Stimulated activated CD4-positive, alpha-beta T cell treated with anti-CD3 and anti-CD28 coated beads, Interleukin-2, amount 100 ng/mL, for 48 hours (primary cell): ENCODE data around the gene DNAJB4.
"Not testable (repeated sequence)": the region's sequence is repeated elsewhere in the genome, so short reads cannot be mapped to it uniquely, and the experiment has no call there.

Experiments used
- DNase-seq, 2 donors: peaks; one replicate each; pipeline ENCODE4 v3.0.0-alpha.2; 2020

The DNAJB4 gene

DNA sequence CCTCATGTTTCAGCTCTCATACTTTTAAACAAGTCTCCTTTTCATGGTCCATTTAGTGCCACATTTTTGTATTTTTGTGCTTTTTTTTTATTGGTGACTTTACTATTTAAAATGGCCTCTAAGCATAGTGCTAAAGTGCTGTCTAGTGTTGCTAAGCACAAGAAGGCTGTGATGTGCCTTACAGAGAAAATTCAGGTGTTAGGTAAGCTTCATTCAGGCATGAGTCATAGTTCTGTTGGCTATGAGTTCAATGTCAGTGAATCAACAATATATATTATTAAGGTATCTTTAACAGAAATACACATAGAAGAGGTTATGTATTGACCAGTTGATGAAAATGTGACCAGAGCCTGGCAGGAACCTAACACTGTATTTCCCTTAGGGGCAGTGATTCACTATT lies 13.1 kb upstream of the DNAJB4 start:
- no peak for DNase-seq

DNA sequence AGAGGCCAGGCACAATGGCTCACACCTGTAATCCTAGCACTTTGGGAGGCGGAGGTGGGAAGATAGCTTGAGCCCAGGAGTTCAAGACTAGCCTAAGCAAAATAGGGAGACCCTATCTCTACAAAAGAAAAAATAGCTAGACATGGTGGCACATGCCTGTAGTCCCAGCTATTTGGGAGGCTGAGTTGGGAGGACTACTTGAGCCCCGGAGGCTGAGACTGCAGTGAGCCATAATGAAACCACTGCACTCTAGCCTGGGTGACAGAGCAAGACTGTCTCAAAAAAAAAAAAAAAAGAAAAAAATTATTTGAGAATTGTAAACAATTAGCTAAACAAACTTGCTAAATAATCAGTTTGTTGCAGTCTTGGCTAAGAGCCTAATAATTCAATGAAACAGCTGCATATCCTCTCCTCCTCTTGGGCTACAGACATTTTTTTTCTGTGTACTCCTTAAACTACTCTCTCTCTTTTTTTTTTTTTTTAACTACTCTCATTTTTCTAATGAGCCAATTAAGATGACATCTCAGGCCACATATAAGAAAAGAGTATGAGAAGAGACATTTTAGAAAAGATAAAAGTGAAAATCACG lies 10.5 kb upstream of the DNAJB4 start:
- DNase-seq = no peak

DNA sequence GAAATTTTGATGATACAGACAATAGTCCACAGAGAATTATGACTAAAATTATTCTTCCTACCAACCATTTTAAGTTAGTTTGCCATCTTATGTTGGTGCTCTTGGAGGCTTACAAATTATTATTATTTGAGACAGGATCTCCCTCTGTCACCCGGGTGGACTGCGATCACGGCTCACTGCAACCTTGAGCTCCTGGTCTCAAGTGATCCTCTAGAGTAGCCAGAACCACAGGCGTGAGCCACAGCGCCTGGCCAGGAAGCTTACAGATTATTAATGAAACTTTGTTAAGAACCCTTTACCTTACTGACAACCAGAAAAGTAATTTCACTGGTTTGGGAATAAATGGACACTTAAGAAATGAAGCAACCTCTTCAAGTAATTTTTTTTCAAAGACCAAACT lies 8.0 kb upstream of the DNAJB4 start:
- DNase-seq = no peak

DNA sequence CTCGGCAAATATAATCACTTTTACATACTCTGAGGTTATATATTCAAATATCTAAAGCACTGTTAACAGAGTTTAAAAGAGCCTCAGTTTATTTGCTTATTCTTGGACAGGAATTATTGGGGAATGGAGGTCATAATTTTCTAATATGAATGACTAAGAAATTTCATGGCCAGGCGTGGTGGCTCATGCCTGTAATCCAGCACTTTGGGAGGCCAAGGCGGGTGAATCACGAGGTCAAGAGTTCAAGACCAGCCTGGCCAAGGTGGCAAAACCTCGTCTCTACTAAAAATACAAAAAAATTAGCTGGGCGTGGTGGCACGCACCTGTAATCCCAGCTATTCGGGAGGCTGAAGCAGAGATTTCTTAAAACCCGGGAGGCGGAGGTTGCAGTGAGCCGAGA lies 4.2 kb upstream of the DNAJB4 start:
- not testable (repeated sequence) for DNase-seq

DNA sequence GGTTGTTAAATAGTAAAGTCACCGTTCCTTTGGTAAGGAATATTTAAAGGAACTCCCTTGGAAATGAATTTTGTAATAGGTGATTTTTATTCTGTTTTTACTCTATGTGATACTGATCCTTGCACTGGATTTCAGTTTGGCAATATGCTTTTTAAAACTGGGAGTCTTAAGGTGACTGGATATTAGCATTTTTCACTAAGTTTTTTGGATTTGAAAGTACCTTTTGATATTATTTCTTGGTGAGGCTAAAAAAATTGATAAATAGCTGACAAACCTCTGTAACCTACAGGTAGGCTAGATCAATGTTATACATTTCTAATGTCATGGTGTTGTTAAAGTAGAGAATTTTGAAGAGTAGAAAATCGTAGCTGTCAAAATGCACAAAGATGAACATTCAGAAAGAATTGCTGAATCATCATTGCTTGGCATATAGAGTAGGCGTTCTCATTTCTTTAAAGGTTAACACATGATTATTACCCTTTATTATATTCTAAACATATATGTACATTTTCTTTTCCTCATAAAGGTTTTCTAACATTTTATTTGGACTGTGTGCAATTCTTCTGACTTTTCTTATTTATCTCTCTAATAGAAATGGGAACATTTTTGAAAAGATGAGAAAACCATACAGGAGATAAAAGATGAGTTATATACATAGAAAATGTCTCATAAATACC lies 1.5 kb upstream of the DNAJB4 start:
- no peak for DNase-seq

DNA sequence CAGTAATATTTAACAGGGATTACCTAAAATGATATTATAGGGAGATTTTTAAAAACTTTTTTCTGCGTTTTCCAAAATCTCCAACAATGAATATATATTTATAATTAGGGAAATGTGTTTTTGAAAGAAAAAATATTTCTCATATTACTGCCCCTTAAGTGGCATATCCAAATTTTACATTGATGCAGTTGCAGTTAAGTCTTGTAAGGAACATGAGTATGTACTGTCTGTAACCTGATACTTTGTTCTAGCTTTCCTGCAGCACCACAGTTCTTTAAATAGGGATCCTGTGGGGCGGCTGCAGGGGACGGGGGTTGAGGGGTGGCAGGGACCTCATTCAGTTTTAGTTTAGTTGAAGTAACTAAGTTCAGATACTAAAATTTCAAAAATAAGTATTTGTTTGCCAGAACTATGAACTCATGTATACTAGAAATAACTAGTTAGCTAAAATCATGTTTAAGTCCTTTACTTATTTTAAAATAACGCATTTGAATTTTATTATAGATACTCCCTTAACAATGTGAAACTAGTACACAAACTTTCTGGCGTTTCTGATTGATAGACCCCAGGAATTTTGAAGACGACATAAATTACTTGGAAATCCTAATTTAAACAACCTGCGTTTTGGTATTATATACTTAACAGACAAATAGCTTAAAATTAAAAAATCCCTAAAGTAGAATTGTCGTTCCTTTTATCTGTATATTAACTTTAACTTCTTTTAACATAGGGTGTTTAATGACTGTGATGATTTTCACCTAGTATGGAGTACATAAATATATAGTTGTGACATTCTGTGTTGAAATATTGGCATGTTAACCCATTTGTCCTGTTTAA lies 639 bp upstream of the DNAJB4 start:
- peak; percentile 19 to 24 for DNase-seq

DNA sequence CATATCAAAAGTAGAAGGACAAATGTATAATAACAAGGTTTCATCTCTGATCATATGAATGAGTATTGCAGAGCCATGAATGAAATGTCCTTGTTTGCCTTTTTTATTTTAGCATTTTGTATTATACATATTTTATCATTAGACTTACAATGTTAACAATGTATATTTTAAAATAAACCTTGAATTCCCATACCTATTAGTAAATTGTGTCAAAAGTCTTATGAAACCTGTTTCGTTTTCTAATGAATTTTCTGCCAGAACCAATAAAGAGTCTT lies 646 bp downstream of the DNAJB4 start:
- DNase-seq = no peak

DNA sequence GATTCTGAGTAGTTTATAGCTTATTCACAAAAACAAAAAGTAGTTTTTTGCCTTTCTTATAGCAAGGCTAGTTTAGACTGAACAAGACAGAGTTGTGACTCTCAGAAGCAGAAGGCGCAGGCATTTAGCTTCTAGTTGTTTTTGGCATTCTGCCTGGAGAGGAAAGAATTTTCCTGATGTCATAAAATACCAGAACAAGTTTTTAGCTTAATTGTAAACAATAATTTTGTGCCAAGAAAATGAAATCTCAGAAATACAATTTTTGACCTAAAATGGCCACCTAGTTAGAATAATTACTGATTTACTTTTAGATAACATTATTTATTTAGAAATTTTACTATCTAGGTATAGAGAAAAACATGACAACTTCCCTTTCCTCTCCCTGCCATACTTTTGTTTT lies 1.0 kb downstream of the DNAJB4 start:
- no peak for DNase-seq

DNA sequence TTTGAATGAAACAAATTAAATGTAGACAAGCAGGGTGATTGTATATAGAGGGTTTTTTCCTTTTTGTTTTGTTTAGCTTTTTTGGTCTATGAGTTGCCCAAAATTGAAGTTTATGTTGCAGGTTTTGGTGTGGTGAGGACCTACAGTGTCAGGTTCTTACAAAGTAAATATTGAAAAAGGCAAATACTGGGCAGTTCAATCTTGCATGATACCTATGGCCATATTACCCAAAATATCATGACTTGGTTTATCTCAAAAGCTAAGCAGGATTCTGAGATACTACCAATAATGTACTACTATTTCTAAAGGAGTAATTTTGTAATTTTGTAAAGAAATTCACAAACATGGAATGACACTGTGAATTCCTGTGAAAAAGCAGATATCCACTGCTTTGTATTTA lies 1.8 kb downstream of the DNAJB4 start:
- DNase-seq = no peak

DNA sequence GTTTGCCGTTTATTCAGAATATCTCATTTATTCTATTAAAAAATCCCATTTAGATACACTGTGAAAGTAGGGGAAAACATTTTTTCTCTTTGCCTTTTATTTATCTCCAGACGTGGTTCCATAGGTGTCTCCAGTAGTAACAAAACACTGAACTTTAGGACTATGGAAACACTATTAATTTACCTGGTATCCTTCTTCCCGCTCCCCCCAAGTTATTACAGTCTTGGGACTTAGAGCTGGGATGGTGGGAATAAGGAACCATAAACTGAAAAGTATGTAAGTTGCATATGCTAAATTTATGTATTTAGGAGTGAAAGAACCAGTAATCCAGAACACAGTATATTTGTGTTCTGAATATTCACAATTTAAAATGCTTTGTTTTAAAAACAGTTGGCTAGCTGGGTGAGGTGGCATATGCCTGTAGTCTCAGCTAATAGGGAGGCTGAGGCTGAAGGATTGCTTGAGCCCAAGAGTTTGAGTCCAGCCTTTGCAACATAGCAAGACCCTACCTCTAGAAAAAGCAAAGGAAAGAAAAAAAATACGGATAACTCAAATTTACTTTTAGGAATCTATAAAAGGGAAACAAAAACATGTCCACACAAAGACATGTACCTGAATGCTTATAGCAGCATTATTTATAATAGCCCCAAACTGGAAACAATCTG lies 3.1 kb downstream of the DNAJB4 start:
- DNase-seq = no peak

DNA sequence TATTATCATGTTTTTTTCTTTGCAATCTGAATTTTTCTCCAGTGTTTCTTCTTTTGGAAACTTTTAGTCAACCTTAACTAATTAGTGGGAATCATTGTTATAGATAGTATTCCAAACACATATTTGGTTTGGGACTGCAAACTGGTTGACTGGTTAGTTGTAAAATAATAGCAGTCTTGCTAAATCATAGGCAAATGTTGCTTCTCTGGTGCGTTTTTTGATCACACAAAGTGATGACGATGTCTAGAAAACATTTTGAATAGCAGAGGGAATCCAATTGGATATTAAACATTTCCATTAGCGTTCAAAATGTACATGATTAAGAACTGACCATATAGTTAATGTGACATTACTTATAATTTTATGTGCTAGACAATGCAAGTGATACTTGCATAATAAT lies 4.5 kb downstream of the DNAJB4 start:
- no peak for DNase-seq

DNA sequence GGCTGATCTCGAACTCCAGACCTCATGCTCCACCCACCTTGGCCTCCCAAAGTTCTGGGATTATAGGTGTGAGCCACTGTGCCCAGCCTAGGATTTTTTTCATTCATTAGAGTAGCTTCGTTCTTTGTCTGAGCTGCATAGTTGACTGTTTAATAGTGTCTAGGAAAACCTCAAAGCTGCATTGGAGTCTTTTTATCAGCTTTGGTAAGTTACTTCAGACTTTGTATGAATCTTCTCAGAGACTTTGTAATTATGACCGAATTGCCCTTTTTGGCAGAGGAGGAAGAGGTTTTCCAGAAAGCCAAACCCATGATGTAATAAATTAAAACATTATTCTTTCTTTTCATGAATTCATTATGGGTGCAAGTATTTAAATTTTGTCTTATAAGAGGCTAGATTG lies 5.1 kb downstream of the DNAJB4 start:
- DNase-seq = no peak

DNA sequence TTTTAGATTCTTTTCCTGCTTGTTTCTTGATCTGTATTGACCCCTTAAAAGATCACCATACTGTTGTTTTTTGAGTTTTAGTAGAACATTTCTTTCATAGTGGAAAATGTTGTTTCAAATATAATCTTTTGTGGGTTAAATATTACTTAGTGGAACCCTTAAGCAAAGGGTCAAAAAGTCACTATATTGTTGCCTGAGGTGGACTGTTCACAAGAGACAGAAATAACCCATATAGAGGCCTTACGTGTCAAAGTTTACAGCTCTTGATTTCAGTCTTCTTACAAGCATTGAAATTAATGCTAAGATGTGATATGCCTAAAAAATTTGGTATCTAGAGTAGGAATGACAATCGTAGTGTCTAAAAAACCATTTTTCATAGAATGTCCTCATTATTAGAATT lies 6.3 kb downstream of the DNAJB4 start:
- no peak for DNase-seq

DNA sequence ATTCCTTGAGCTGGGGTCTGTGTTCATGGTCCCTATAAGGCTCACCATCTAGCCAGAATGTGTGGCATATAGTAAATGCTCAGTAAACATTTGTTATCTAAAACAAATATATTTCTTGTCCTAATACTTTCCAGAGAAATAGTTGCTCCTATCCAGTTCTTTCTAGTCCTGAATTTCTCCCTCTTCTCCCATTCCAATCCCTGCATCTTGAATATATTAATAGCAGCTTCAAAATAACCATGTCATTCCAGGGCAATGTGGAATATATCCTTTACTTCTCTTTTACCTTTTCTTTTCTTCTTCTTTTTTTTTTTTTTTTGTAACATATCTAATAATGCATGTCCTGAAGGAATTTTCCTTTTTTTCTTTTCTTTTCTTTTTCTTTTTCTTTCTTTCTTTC lies 10.4 kb downstream of the DNAJB4 start:
- DNase-seq = no peak

DNA sequence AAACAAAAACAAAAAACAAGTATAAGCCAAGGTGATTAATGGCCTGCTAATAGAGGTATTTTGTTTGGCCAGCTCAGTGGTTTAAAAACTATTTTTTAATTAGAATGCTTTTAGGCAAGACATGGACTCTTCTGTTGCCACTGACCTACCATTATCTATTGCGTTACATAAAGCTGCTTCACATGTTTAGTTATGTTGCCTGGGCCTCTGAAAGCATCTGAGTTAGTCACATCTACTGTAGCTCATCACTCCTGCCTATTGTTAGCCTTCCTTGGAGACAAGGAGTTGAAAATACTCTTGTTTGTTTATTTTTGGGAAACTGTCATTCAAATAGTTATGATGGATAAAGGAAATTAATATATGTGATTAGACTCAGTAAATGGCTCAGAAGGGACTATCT lies 14.3 kb downstream of the DNAJB4 start:
- no peak for DNase-seq

DNA sequence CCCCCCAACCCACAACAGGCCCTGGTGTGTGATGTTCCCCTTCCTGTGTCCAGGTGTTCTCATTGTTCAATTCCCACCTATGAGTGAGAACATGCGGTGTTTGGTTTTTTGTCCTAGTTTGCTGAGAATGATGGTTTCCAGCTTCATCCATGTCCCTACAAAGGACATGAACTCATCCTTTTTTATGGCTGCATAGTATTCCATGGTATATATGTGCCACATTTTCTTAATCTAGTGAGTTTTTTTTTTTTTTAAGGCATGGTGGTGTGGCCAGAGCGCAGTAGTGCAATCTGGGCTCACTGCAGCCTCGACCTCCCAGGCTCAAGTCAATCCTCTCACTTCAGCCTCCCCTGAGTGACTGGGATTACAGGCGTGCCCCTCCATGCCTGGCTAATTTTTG lies 16.4 kb downstream of the DNAJB4 start:
- not testable (repeated sequence) for DNase-seq

DNA sequence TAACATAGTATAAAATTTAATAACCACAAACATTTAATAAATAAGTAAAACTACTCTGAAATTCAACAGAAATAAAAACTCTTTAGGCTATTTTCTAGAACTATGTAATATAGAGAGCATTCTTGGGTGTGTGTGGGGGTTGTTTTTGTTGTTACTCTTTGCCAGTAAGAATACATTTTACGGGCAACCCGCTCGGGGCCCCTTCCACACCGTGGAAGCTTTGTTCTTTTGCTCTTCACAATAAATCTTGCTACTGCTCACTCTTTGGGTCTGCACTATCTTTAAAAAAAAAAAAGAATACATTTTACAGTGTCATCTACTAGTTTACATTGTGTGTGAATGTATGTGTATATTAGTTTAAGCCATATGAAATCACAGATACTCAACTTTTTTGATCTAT lies 25.1 kb downstream of the DNAJB4 start:
- no peak for DNase-seq

DNA sequence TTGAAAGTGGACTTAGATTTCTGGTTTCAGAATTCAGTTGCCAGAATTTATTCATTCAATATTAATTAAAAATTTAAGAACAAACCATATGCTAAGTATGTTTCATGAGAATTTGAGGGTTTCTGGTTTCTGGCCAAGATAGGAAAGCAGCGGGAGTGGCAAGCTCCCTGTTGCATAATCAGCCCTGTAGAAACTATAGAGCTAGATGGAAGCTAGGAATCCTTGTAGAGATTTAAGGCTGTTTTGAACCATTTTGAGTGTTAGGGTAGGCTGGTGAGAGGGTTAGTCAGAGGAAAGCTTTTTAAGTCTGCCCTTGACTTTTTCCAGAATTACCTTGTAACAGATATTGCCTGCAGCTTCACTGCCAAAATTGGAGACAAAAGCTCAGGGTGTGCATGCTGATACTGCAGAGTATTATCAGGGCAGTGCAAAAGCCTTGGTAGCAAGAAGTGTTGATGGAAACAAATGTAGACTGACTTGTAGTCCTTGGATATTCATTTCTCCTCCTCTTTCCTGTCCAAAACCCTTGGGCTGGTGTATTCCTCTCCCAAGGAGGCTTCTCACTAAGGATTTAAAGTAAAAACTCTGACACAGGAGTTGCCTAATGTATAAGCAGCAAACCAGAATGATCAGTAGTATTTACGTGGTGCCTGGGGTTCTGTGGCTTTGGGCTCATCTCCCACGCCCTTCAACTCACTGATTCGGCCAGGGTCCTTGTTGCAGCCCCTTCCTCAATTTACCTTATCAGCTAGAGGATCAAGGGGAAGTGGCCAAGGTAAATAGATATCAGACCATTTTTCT lies 28.5 kb downstream of the DNAJB4 start:
- no peak for DNase-seq

DNA sequence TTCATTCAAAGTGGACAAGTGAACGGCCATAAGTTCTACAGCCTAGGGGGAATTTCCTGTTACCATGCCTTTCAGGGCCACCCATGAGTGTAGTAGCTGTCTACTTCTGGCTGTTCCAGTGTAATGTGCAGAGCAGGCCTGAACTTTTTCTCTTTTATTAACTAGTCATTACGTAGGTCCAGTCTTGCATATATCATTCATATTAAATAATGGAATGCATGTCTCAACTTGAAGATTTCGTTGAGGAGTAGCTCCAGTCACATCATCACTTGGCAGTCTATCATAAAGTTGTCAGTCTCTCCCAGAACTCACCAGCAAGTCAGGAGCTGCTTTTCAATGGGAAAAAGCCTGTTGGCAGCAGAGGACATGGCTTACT lies 29.0 kb downstream of the DNAJB4 start:
- no peak for DNase-seq

DNA sequence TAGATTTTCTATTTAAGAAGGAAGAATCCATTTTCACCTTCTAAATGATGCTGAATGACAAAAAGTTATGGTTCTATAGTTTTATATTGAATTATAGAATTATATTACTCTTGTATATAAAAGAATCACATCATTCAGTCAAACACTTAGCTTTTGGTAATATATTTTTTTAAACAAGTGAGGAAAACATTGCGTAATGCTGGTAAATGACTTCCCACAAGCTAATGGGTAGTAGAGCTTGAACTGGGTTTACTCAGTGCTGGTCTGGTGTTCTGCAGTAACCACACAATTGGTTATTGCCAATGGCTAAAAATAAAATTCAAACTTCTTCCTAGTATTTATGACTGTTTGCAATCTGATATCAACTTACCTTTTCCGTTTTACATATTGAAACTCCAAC lies 30.4 kb downstream of the DNAJB4 start:
- DNase-seq = no peak

DNA sequence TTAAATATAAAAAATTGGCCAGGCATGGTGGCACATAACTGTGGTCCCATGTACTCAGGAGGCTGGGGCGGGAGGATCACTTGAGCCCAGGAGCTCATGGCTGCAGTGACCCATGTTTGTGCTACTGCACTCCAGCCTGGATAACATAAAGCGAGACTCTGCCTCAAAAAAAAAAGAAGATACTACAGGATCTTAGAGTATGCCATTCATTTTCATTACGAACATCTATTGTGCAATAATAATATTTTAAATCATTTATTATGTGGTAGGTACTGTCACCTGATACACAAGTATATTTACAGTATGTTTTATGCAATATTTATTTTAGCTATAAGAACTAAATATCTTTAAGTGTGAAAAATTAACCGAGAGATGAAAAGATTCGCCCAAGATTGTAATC lies 31.7 kb downstream of the DNAJB4 start:
- no peak for DNase-seq

DNA sequence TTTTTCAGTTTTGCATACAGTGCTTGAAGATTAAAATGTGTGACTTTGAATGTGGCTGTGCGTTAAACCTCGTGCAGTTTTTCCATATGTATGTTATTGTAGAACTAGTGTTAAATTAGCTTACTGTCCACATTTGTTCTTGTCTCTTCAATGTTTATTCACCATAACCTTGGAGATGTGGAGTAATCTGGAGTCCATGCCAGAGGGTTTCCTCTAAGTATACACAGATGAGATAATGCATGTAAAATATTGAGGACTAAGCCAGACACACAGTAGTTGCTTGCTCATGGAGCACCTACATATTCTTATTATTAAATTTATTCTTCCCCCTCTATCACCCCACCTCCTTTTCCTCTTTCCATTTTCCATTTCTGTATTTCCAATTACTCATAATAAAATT lies 33.3 kb downstream of the DNAJB4 start:
- no peak for DNase-seq

DNA sequence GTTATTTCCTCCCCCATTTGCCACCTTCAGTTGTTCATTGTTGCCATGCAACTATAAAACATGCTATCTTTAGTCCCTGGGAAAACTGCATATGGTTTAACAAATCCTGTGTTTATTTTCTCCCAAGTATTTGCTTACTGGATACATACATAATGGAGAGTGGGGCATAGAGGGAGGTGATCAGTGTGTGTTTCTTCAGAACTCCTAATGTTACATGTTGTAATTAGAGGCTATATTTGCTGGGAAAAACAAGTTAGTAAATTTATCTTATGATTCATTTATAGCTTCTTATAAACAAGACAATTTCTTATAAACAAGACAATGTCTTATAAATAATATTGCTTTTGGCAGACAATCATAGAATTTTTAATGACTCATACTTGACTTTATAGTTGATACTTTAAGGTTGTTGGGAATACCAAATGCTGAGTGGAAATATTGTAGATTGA lies 33.8 kb downstream of the DNAJB4 start:
- no peak for DNase-seq
